ENCODE measurements around the gene STK32A.

DNA sequence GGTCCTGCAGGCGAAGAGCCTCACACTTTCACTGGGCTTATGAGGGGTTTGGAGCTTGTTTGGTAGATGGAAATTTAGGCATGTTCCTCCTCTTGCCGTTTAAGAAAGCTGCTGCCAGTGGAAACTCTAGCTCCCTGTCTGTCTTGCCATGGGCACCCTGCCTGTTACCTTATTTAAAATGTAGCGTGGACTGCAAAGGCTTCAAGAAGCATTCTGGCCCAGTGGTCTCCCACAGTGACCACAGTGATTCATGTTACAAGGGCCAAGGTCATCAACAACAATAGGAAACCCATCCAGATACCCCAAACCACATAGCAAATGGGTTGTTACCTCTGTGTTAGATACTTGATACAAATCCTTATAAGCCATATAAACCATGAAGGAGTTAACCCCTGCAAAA lies 178.4 kb downstream of the STK32A start:
- TF ChIP-seq, protein P1, sequence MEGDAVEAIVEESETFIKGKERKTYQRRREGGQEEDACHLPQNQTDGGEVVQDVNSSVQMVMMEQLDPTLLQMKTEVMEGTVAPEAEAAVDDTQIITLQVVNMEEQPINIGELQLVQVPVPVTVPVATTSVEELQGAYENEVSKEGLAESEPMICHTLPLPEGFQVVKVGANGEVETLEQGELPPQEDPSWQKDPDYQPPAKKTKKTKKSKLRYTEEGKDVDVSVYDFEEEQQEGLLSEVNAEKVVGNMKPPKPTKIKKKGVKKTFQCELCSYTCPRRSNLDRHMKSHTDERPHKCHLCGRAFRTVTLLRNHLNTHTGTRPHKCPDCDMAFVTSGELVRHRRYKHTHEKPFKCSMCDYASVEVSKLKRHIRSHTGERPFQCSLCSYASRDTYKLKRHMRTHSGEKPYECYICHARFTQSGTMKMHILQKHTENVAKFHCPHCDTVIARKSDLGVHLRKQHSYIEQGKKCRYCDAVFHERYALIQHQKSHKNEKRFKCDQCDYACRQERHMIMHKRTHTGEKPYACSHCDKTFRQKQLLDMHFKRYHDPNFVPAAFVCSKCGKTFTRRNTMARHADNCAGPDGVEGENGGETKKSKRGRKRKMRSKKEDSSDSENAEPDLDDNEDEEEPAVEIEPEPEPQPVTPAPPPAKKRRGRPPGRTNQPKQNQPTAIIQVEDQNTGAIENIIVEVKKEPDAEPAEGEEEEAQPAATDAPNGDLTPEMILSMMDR (IDR thresholded peaks at IDR 0.05) = no peak
- TF ChIP-seq POLR2A (IDR thresholded peaks at IDR 0.05; ENCODE audit: low read length) (no peak), CHD2 (IDR thresholded peaks at IDR 0.05; ENCODE audit: low read length, partially characterized antibody) (no peak), E2F6 (IDR thresholded peaks at IDR 0.05; ENCODE audit: borderline replicate concordance, low read depth) (no peak), ZFP36 (IDR thresholded peaks at IDR 0.05; ENCODE audit: borderline replicate concordance, partially characterized antibody) (no peak), BCL3 (IDR thresholded peaks at IDR 0.05) (no peak), SMC3 (IDR thresholded peaks at IDR 0.05) (no peak)

Data from A549 (cell line).